Fibroblast of lung (primary cell): ENCODE data around the gene NDUFS8.

Experiments
- CTCF ChIP-seq, 2 donors: IDR thresholded peaks in 1 of 2; conservative IDR thresholded peaks in 1 of 2; 1 replicate in 1 of 2; 2 replicates in 1 of 2; pipeline ENCODE4 v1.5.1; 2011 to 2012; ENCODE audit warnings: low read length in 2 of 2, control low read depth in 1 of 2, inconsistent platforms in 1 of 2, low read depth in 1 of 2, mild to moderate bottlenecking in 1 of 2
- EZH2 ChIP-seq: IDR thresholded peaks from 2 replicates; pipeline ENCODE4 v1.5.1; 2012; ENCODE audit warnings: low read length, control low read depth, mild to moderate bottlenecking; ENCODE audit errors: missing control alignments

GRCh38 chr11:68066742-68067141, 36.3 kb downstream of the NDUFS8 start:
- TF ChIP-seq CTCF (conservative IDR thresholded peaks at IDR 0.05 in 1 of 2, IDR thresholded peaks at IDR 0.05 in 1 of 2; ENCODE audit: low read depth in 1 of 2, low read length in 2 of 2) (no peak), EZH2 (no peak)
